HG02970 (cell line): Measurements from ENCODE around the gene UBA6.
"Not testable (repeated sequence)": the region's sequence is repeated elsewhere in the genome, so short reads cannot be mapped to it uniquely, and the experiment has no call there.

Experiments used
- ATAC-seq: cut with Tn5 transposase; IDR thresholded peaks from one replicate; pipeline ENCODE4 v1.9.1; 2021; ENCODE audit warnings: mild to moderate bottlenecking, moderate library complexity, moderate number of reproducible peaks; ENCODE audit not compliant: unreplicated experiment, low FRiP score

Gene UBA6

DNA sequence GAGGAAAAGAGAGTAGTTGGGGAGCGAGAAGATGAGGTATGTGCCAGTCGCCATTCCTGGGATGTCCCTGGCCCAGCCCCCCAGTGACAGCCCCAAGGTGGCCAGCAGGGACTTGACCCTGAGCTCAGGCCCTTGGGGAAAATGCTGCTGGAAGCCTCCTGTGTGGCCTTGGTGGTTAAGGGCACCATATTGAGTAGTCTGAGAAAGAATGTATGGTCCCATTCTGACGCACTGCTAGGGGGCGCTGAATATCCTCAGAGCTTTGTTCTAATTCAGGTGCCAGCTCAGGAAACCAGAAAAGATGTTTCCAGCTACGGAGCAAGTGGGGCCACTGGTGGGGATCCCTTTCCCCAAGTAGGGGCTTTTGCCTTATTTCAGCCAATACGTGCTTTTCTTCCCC lies 14.0 kb upstream of the UBA6 start:
- ATAC-seq, result no peak

DNA sequence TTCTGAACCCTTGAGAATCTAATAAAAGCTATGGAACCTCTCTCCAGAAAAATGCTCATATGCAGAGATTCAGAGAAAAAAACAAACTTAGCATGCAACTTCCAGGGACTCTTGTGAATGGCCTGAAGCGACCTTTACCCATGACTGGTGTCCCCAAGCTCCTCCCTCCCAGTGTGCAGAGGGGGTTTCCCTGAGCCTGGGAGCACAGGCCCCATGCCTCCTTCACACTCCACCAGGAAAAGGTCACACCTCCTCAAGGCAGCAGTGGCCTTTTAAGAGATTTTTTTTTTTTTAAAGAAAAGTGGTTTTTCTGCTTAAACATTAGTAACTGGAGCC lies 13.3 kb upstream of the UBA6 start:
- ATAC-seq, result no peak

DNA sequence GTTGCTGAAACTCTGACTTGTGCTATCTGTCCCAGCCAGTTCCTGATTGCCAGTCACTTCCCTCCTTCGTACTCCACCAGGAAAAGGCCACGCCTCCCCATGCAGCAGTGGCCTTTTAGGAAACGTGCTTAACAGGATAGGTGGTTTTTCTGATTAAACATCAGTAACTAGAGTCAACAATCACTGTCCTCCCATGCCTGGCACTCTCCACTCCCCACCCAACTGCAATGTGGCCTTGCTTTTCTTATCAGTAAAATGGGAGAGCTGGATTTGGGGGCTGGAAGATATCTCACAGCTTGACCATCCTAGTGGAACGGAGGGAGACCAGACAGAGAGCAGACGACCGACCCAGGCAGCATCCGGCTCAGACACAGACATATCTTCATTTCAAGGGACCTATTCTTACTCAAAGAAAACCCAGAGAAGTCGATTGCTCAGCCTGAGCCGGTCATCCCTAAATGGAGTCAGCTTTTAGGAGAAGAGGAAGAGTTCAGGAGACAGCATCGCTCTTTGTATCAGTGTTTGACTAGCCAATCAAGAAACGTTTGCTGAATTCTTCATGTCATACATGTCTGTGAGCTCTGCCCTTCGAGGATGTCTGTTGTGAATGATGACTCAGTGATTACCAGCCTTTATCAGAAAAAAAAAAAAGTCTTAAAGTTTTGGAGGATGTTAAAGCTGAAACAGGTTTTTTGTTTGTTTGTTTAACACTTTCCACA lies 12.7 kb upstream of the UBA6 start:
- ATAC-seq, result no peak

DNA sequence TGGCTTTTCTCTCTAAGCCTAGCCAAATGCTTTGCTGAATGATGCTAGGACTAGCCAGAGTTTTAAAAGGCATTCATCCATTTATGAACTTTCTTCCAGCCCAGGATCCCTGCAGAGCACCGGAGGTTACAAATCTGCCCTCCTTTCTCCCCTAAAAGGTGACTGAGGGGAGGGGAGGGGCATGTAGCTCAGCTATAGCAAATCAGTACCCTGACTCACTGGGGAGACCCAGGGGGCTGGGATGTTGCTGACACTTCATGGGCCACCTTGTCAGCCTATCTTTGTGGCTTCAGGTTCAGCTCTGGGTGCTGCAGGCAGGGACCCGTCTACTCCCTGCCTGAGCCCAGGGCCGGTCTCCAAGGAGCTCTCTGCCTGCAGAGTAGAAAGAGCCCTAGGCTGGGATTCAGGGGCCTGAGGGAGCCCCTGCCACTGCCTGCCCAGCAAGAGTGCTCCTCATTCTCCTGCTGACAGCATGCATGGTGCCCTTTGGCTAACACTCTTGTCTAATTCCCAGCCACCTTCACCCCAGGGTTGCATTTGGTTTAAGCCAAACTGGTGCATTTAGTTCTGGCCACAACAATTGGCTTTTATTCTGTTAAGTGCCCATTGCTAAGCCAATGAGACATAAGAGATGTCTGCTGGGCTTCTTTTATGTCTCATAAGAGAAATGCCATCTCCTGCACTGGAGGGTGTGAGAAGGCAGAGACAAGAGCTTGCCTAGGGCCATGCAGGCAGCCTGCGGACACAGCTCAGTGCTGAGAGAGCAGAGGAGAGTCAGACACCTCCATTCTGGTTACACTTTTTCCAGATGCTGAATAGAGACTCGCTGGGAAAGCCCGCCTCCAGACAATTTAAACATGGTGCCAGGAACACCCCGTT lies 11.9 kb upstream of the UBA6 start:
- ATAC-seq, result no peak

DNA sequence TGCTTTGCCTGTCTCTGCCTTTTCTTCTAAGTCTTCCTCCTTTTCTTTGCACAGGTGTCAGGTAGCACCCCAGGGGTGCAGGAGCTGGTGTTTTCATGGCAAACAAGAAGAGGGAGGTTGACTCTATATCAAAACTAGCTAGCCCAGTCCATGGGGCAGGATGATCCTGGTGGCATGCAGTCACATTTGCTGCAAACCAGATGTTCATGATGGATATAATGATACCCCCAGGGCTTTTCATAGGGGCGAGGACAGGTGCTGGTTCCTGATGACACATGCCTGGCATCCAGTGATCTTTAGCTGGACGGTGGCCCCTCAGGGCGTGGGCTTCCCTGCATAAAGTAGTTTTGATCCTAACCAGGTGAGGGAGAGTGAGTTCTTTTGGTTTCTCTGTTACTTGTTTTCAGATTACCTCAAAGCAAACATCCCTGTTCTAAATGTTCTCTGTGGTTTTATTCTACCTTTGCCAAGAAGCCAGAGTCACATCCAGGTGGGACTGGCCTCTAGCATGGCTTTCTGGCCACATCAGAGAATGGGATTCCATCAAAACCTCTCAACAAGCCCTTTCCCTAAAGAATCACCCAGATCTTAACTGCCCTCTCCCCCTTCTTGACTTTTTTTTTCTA lies 11.2 kb upstream of the UBA6 start:
- ATAC-seq, result no peak

DNA sequence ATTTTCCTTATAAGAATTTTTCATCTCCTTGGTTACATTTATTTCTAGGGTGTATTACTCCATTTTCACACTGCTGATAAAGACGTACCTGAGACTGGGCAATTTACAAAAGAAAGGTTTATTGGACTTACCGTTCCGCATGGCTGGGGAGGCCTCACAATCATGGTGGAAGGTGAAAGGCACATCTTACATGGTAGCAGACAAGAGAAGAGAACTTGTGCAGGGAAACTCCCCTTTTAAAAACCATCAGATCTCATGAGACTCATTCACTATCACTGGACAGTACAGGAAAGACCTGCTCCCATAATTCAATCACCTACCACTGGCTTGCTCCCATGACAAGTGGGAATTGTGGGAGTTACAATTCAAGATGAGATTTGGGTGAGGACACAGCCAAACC lies 5.7 kb upstream of the UBA6 start:
- ATAC-seq, result not testable (repeated sequence)

DNA sequence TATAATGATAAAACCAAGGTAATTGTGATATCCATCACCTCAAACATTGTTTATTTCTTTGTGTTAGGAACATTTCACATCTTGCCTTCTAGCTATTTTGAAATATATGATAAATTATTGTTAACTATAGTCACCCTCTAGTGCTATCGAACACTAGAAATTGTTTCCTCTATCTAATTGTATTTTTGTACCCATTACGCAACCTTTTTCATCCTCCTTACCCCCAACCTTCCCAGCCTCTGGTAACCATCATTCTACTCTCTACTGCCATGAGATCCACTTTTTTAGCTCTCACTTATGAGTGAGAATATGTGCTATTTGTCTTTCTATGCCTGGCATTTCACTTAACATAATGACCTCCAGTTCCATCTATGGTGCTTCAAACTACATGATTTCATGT lies 3.9 kb upstream of the UBA6 start:
- no peak for ATAC-seq

DNA sequence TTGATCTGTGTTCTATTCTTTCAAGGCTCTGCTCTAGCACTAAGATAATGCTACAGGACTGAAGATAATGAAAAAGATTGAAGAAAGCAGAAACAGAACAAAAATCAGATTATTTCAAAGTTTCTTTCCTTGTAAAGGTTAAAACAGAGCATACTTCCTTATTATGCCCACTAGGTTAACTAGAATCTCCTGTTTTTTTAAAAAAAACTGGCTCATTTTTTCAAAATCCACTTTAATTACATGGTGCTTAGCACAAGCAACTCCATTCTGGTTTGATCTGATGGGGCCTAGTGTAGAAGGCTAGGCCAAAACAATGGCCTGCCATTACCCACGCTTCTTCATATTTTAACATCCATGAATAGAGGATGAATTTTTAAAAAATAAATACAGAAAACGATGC lies 1.2 kb upstream of the UBA6 start:
- no peak for ATAC-seq

DNA sequence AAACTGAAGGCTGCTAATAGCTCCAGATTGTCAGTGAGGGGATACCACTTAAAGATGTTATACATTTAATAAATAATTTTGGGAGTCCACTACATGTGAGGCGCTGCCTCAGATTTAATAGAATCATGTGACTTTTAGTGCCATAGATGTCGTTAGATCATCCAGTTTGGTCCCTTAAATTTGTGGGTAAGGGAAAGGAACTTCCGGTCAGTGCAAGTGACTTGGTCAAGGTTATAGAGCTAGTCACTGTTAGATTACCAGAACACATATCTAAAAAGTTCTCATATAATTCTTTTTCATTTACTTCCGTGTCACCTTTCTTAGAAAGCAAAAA lies 529 bp upstream of the UBA6 start:
- no peak for ATAC-seq

DNA sequence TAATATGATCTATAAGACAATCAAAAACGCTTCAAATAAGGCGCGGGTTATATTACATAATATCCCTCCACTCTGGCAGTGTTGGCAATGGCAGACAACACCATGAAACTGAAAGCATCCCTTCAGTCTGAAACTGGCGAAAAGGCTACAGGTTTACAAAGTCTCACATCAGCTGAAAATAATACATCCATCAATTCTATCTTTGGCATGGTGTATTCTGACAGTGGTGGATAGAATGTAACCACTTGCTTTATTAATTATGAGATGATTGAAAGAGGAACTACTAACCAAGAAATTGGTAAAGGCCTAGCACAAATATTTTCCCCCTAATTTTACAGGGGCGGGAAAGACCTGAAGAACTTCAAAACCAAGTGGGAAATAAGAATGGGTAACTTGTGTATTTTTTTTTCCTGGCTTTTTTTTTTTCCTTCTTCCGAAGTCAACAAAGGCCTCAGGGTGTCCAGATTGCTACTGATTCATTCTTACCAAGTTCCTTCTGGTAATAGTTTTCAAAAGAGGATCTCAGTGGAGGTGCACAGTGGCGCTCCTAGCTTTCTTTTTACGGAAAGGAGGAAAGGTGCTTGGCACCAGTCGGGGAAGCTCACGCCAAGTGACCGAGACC lies 728 bp downstream of the UBA6 start:
- ATAC-seq, result no peak

DNA sequence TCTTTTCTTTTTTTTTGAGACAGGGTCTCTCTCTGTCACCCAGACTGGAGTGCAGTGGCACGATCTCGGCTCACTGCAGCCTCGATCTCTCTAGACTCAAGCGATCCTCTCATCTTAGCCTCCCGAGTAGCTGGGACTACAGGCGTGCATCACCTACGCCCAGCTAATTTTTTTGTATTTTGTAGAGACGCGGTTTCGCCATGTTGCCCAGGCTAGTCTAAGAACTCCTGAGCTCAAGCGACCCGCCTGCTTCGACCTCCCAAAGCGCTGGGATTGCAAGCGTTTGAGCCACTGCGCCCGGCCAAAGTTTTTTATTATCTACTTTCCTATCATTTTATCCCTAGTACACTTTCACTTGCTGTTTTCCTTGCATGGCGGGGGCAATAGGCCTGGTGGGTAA lies 1.4 kb downstream of the UBA6 start:
- no peak for ATAC-seq

DNA sequence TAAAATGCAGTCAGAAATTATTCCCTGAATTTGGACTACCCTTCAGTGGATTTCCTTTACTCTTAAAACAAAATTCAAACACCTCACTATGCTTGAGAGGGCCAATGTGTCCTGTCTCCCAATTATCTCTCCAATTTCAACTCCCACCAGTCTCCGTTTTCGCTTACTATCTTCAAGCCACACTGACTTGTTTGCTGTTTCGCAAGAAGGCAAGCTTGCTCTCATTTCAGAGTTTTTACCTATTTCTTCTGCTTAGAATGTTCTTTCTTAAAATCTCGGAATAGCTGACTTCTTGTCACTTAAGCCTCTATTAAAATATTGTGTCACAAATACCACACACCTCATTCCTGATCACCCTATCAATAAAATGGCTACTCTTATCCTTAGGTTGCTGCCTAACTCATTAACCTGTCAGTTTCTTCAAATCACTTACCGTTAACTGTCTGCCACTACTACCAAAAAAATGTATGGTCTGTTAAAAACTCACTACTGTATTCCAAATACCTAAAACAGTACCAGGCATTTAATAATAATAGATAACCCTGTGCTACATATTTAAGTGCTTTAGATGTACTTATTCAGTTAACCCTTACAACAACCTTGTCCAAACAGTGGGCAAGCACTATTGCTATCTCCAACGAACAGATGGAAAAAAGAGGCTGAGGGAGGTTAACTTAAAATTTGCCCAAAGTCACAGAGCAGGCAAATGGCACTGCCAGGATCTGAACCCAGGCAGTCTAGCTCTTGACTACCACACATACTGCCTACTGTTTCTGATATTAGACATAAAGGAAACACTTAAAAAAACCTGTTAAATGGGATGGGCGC lies 2.9 kb downstream of the UBA6 start:
- no peak for ATAC-seq

DNA sequence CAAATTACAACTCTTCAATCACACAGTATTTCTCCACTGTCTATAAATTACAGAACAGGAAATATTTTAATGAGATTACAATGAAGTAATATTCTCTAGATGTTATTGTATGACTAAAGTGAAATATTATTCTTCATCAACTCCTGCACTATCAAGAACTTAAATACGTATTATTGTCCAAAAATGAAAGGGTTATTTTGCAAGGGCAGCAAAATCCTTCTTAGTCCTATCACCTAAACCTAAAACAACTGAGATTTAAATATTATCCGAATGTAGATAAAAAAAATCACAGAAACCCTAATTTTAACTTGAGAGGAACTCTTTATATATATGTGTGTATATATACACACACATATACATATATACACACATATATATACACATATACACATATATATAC lies 4.9 kb downstream of the UBA6 start:
- no peak for ATAC-seq

DNA sequence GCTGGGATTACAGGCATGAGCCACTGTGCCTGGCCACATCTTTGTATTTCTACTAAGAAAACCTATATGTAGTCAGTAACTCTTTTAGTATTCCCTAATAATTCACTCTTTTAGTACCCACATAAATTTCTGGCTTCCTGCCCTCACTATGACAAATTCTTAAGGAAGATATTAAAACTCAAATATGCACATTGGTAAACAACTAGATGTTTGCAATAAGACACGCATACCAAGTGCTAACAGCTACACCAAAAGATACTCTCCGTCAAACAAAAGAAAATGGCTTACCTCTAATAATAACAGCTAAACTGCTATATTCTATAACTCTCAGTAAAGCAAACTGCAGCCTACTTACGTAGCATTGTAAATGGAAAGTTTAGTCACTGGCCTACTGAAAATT lies 6.3 kb downstream of the UBA6 start:
- no peak for ATAC-seq

DNA sequence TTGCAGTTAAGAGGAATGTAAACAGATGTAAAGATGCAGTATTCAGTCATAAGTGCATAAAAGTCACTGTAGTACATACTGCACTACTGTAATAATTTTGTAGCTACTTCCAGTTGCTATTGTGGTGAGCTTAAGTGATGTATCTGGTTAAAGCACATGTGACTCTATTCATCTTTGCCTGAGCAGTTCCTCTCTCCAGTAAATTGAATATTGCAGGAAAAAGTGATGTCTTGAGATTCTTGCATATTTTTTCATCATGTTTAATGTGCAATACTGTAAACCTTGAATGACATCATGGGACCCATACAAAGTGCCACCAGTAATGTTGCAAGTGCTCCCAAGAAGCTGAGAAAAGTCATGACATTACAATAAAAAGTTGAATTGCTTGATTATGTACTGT lies 9.6 kb downstream of the UBA6 start:
- no peak for ATAC-seq

DNA sequence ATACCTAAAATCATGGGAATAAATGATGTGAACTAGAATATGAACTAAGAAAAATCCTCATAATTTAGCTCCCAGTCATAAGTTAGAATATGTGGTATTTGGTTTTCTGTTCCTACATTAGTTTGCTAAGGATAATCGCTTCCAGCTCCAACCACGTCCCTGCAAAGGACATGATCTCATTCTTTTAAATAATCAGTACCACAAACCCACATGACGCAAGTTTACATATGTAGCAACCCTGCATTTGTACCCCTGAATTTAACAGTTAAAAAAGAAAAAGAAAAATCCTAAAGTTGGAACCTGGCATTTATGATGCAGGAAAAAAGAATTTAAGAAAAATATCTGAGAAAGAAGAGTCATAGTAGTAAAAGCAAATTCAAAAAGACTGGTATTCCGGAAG lies 13.3 kb downstream of the UBA6 start:
- no peak for ATAC-seq

DNA sequence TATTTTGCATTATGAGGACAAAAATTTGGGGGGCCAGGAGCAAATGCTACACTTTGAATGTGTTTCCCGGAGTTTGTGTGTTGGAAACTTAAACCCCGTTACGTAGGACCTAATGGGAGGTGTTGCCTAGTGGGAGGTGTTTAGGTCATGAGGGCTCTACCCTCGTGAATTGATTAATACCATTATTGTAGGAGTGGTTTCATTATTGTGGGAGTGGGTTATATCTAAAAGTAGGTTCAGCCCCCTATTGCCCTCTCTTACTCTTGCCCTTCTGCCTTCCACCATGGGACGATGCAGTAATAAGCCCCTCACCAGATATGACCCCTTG lies 15.5 kb downstream of the UBA6 start:
- no peak for ATAC-seq

DNA sequence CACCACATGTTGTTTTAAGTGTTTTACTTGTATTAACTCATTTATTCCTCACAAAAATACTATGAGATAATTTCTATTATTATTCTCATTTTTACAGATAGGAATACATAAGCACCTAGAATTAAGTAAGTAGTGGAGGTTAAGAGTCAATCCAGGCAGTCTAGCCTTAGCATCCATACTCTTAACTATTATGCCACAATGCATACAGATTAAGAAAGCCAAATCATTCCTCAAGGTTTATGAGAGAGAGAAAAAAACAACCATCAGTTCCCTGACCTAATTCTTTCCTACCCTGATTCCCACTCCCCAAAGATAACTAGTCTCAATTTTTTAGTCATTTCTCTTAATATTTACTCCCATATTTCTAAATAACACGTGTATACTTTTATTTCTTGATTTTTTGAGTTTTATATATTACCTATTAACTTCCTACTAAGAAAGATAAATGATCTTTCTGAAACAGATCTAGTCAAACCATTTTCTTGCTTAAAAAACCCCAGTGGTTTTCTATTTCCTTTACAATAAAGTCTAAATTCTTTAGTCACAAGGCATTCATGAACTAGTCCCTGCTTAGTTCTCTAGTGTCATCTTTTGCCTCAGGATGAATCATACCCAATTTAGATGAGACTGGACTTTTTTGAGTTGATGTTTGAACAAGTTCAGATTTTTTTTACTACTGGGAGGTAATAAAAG lies 16.0 kb downstream of the UBA6 start:
- no peak for ATAC-seq

DNA sequence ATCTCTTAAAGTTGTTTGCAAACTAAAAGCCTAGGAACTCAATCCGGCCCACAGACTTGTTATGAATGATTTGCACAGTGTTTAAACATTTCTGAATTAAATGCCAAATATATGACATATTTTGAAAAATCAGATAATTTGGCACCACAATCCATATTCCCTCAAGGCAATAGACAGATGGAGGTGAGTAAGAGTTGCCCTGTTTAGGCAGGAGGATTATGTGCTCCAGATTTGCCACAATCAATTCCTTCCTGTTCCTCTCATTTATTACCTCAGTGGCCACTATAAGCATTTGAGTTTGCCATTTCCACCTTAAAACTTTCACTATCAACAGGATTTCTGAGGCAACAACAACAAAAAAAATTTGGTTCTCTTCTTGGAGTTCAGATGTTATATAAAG lies 18.7 kb downstream of the UBA6 start:
- no peak for ATAC-seq

DNA sequence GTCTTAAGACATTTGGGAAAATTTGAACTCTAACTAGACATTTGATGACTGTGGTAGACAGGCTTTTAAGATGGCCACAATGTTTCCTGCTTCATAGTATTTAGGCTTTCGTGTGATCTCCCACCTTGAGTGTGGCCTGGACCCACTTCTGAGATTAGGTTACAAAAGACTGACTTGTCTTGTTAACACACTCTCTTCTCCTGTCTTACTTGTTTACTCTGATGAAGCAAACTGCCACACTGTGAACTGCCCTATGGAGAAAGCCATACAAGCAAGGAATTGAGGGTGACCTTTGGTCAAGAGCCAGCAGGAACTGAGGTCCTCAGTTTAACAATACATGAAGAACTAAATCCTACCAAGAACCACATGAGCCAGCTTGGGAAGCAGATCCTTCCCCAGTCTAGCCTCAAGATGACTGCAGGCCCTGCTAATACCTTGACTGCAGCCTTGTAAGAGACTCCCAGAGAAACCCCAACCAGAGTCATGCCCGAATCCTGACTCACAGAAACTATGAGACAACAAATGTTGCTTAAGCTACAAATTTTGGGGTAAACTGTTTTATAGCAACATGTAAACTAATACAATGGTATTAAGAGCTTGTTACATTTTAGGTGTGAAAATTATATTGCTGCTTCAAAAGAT lies 20.3 kb downstream of the UBA6 start:
- ATAC-seq, result no peak
